HEK293 (cell line): ENCODE data around the gene CCDC30.

Experiments used
- CTCF ChIA-PET: fragments of 350-600 bp; formaldehyde crosslinking; extraction: SDS; loops from one replicate; lab custom pipeline; 2021; ENCODE audit warnings: antibody characterized with exemption; lab: Yijun Ruan, JAX
- POLR2A ChIA-PET: fragments of 300-600 bp; formaldehyde crosslinking; extraction: SDS; loops from one replicate; lab custom pipeline; 2020; ENCODE audit warnings: antibody characterized with exemption, inconsistent platforms; lab: Yijun Ruan, JAX
- H3K27ac ChIP-seq: fragments of 200-500 bp; sonication (Bioruptor generic); 2 replicates; pipeline ENCODE4 v1.5.1; 2014; ENCODE audit warnings: low read depth, low read length, control low read depth, inconsistent platforms; ENCODE audit errors: extremely low read depth
- H3K36me3 ChIP-seq, 2 experiments: fragments of 200-500 bp in 1 of 2; sonication (Bioruptor generic) in 1 of 2; 1 replicate in 1 of 2; 2 replicates in 1 of 2; pipeline ENCODE4 v1.5.1; 2014 to 2017; ENCODE audit warnings: inconsistent platforms in 2 of 2, low read length in 2 of 2; ENCODE audit not compliant: control insufficient read depth in 2 of 2, insufficient read depth in 1 of 2
- H3K4me1 ChIP-seq: fragments of 200-500 bp; sonication (Bioruptor generic); 2 replicates; pipeline ENCODE4 v1.5.1; 2014; ENCODE audit warnings: mild to moderate bottlenecking, low read length, inconsistent platforms; ENCODE audit not compliant: control insufficient read depth, insufficient read depth
- H3K4me3 ChIP-seq: 2 replicates; pipeline ENCODE4 v1.5.1; 2011; ENCODE audit warnings: low read depth, mild to moderate bottlenecking, control low read depth, low read length, moderate library complexity
- H3K9me3 ChIP-seq: fragments of 200-500 bp; sonication (Bioruptor generic); 2 replicates; pipeline ENCODE4 v1.5.1; 2014; ENCODE audit warnings: low read depth, low read length, inconsistent platforms; ENCODE audit not compliant: control insufficient read depth, insufficient read depth
- AEBP2 ChIP-seq: fragments of 450-650 bp; formaldehyde crosslinking; IDR thresholded peaks from 2 replicates; pipeline ENCODE4 v1.5.1; 2016; ENCODE audit warnings: missing biosample characterization, missing genetic modification characterization, borderline replicate concordance
- KLF9 ChIP-seq: fragments of 450-650 bp; formaldehyde crosslinking; IDR thresholded peaks from 2 replicates; pipeline ENCODE4 v1.5.1; 2016; ENCODE audit warnings: missing biosample characterization, missing genetic modification characterization, low read depth
- PRDM1 ChIP-seq: fragments of 450-650 bp; formaldehyde crosslinking; IDR thresholded peaks from 2 replicates; pipeline ENCODE4; 2016; ENCODE audit warnings: missing biosample characterization, missing genetic modification characterization
- SCRT2 ChIP-seq: fragments of 450-650 bp; formaldehyde crosslinking; IDR thresholded peaks from 2 replicates; pipeline ENCODE4 v1.5.1; 2016; ENCODE audit warnings: missing biosample characterization, missing genetic modification characterization
- ZBTB21 ChIP-seq: fragments of 450-650 bp; formaldehyde crosslinking; IDR thresholded peaks from 2 replicates; pipeline ENCODE4 v1.5.1; 2017; ENCODE audit warnings: missing biosample characterization, missing genetic modification characterization
- ZNF2 ChIP-seq: fragments of 450-650 bp; formaldehyde crosslinking; IDR thresholded peaks from 2 replicates; pipeline ENCODE4 v1.5.1; 2016; ENCODE audit warnings: missing biosample characterization, missing genetic modification characterization
- ZNF239 ChIP-seq: fragments of 450-650 bp; formaldehyde crosslinking; IDR thresholded peaks from 2 replicates; pipeline ENCODE4 v1.5.1; 2016; ENCODE audit warnings: missing biosample characterization, missing genetic modification characterization
- ZNF274 ChIP-seq, 2 experiments: fragments of 200-500 bp in 1 of 2; fragments of 450-650 bp in 1 of 2; sonication (Bioruptor generic) in 1 of 2; formaldehyde crosslinking in 1 of 2; IDR thresholded peaks; 2 replicates each; pipeline versions ENCODE4 v1.5.1 to v1.6.1; 2014 to 2016; ENCODE audit warnings: borderline replicate concordance in 1 of 2, inconsistent platforms in 1 of 2, low read length in 1 of 2, missing biosample characterization in 1 of 2, missing genetic modification characterization in 1 of 2
- ZNF416 ChIP-seq: fragments of 450-650 bp; formaldehyde crosslinking; IDR thresholded peaks from 2 replicates; pipeline ENCODE4 v1.5.1; 2016; ENCODE audit warnings: missing biosample characterization, missing genetic modification characterization
- ZNF426 ChIP-seq: fragments of 450-650 bp; formaldehyde crosslinking; IDR thresholded peaks from 2 replicates; pipeline ENCODE4 v1.5.1; 2017; ENCODE audit warnings: missing biosample characterization, missing genetic modification characterization, mild to moderate bottlenecking, inconsistent platforms, moderate library complexity
- ZNF449 ChIP-seq: fragments of 450-650 bp; formaldehyde crosslinking; IDR thresholded peaks from 2 replicates; pipeline ENCODE4 v1.5.1; 2017; ENCODE audit warnings: missing biosample characterization, mild to moderate bottlenecking, missing genetic modification characterization, moderate library complexity
- ZNF473 ChIP-seq: fragments of 450-650 bp; formaldehyde crosslinking; IDR thresholded peaks from 2 replicates; pipeline ENCODE4 v1.5.1; 2017; ENCODE audit warnings: missing biosample characterization, missing genetic modification characterization
- ZNF488 ChIP-seq: fragments of 450-650 bp; formaldehyde crosslinking; IDR thresholded peaks from 2 replicates; pipeline ENCODE4 v1.5.1; 2016; ENCODE audit warnings: missing biosample characterization, missing genetic modification characterization
- ZNF621 ChIP-seq: fragments of 450-650 bp; formaldehyde crosslinking; IDR thresholded peaks from 2 replicates; pipeline ENCODE4 v1.5.1; 2017; ENCODE audit warnings: missing biosample characterization, missing genetic modification characterization
- ZNF658 ChIP-seq: fragments of 450-650 bp; formaldehyde crosslinking; IDR thresholded peaks from 2 replicates; pipeline ENCODE4; 2016; ENCODE audit warnings: missing biosample characterization, missing genetic modification characterization
- ZNF664 ChIP-seq: fragments of 450-650 bp; formaldehyde crosslinking; IDR thresholded peaks from 2 replicates; pipeline ENCODE4 v1.5.1; 2016; ENCODE audit warnings: missing biosample characterization, missing genetic modification characterization
- ZNF707 ChIP-seq: fragments of 450-650 bp; formaldehyde crosslinking; IDR thresholded peaks from 2 replicates; pipeline ENCODE4 v1.5.1; 2016; ENCODE audit warnings: missing biosample characterization, missing genetic modification characterization
- ZNF776 ChIP-seq: fragments of 450-650 bp; formaldehyde crosslinking; IDR thresholded peaks from 2 replicates; pipeline ENCODE4 v1.5.0; 2017; ENCODE audit warnings: missing biosample characterization, missing genetic modification characterization, borderline replicate concordance
- ZNF843 ChIP-seq: fragments of 450-650 bp; formaldehyde crosslinking; IDR thresholded peaks from 2 replicates; pipeline ENCODE4 v1.5.1; 2016; ENCODE audit warnings: missing biosample characterization, missing genetic modification characterization
- ZSCAN4 ChIP-seq: fragments of 450-650 bp; formaldehyde crosslinking; IDR thresholded peaks from 2 replicates; pipeline ENCODE4 v1.5.1; 2017; ENCODE audit warnings: missing biosample characterization, missing genetic modification characterization
- TF ChIP-seq, protein P1 (sequence below): fragments of 450-650 bp; formaldehyde crosslinking; IDR thresholded peaks from 2 replicates; pipeline ENCODE4 v1.5.1; 2016; ENCODE audit warnings: missing biosample characterization, missing genetic modification characterization
- TF ChIP-seq, protein P2 (sequence below): fragments of 450-650 bp; formaldehyde crosslinking; IDR thresholded peaks from 2 replicates; pipeline ENCODE4 v1.5.1; 2017; ENCODE audit warnings: missing biosample characterization, missing genetic modification characterization
- TF ChIP-seq, protein P3 (sequence below): sonication (generic); formaldehyde crosslinking; IDR thresholded peaks from 2 replicates; pipeline ENCODE4 v1.8.1; 2022; ENCODE audit warnings: mild to moderate bottlenecking, moderate library complexity, missing genetic modification reagents
- TF ChIP-seq, protein P4 (sequence below): fragments of 450-650 bp; formaldehyde crosslinking; IDR thresholded peaks from 2 replicates; pipeline ENCODE4 v1.5.1; 2016; ENCODE audit warnings: missing biosample characterization, missing genetic modification characterization

CCDC30 gene

DNA sequence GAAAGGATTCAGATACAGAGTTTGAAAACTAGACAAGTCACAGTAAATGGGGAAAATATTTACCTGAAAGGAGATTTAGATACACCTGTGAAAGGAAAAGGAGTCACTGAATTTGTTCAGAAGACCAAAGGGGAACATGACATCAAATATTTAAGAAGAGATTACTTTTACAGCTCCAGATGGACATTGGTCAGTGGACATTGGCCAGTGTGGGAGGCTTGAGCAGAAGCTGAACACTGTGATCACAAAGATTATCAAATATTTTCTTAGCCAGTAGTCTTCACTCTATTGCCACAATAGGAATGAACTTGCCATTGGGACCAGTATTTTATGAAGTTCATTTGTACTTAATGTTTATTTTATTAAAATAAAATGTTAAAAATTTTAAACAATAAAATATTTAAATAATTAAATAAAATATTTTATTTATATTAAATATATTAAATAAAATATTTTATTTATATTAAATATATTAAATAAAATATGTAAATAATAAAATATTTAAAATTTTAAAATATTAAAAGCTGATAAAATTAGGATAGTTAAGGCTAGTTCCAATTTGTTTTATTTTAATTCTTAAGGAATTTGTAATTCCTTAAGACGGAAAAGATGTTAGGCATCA lies 94.3 kb downstream of the CCDC30 start (continued):
- TF ChIP-seq ZNF488 (tag by site-specific recombination) (no peak), ZNF239 (no peak), ZSCAN4 (tag by site-specific recombination) (no peak), ZNF274 (IDR thresholded peaks at IDR 0.05; ENCODE audit: low read length) (no peak), ZNF274 (tag by site-specific recombination; IDR thresholded peaks at IDR 0.05; ENCODE audit: borderline replicate concordance) (no peak), ZNF707 (tag by site-specific recombination) (no peak), ZNF776 (no peak), ZBTB21 (tag by site-specific recombination) (no peak), KLF9 (tag by site-specific recombination) (no peak), ZNF449 (tag by site-specific recombination) (no peak), ZNF664 (tag by site-specific recombination) (no peak), ZNF426 (tag by site-specific recombination) (no peak), ZNF658 (tag by site-specific recombination) (no peak)
- TF ChIP-seq, protein P1, sequence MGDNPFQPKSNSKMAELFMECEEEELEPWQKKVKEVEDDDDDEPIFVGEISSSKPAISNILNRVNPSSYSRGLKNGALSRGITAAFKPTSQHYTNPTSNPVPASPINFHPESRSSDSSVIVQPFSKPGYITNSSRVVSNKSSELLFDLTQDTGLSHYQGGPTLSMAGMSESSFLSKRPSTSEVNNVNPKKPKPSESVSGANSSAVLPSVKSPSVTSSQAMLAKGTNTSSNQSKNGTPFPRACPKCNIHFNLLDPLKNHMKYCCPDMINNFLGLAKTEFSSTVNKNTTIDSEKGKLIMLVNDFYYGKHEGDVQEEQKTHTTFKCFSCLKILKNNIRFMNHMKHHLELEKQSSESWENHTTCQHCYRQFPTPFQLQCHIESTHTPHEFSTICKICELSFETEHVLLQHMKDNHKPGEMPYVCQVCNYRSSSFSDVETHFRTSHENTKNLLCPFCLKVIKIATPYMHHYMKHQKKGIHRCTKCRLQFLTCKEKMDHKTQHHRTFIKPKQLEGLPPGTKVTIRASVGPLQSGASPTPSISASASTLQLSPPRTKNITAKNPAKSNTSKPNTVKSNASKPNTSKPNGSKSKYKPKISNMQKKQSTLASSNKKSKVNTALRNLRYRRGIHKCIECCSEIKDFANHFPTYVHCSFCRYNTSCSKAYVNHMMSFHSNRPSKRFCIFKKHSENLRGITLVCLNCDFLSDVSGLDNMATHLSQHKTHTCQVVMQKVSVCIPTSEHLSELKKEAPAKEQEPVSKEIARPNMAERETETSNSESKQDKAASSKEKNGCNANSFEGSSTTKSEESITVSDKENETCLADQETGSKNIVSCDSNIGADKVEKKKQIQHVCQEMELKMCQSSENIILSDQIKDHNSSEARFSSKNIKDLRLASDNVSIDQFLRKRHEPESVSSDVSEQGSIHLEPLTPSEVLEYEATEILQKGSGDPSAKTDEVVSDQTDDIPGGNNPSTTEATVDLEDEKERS (tag by site-specific recombination) = no peak

- no peaks in the 10 kb centered on the region for H3K4me1 ChIP-seq
- no peaks in the 10 kb centered on the region for H3K9me3 ChIP-seq
- no peaks in the 10 kb centered on the region for H3K36me3 ChIP-seq
- POLR2A ChIA-PET = no interaction called here
- H3K27ac ChIP-seq = no peak overlapping the region
- CTCF ChIA-PET = interaction anchor here (2.0 kb wide), 1 partner anchor 11 kb away, joined by 7 read pairs; no protein-coding TSS in a partner anchor
- no peak overlapping the region for H3K4me3 ChIP-seq
- TF ChIP-seq PRDM1 (tag by site-specific recombination) = no peak
- no peak for TF ChIP-seq SCRT2 (tag by site-specific recombination)
- no peak for TF ChIP-seq ZNF473 (tag by site-specific recombination)
- TF ChIP-seq ZNF426 (tag by site-specific recombination) = no peak
- TF ChIP-seq AEBP2 (tag by site-specific recombination) = no peak
- TF ChIP-seq, protein P2, sequence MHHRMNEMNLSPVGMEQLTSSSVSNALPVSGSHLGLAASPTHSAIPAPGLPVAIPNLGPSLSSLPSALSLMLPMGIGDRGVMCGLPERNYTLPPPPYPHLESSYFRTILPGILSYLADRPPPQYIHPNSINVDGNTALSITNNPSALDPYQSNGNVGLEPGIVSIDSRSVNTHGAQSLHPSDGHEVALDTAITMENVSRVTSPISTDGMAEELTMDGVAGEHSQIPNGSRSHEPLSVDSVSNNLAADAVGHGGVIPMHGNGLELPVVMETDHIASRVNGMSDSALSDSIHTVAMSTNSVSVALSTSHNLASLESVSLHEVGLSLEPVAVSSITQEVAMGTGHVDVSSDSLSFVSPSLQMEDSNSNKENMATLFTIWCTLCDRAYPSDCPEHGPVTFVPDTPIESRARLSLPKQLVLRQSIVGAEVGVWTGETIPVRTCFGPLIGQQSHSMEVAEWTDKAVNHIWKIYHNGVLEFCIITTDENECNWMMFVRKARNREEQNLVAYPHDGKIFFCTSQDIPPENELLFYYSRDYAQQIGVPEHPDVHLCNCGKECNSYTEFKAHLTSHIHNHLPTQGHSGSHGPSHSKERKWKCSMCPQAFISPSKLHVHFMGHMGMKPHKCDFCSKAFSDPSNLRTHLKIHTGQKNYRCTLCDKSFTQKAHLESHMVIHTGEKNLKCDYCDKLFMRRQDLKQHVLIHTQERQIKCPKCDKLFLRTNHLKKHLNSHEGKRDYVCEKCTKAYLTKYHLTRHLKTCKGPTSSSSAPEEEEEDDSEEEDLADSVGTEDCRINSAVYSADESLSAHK = no peak
- TF ChIP-seq, protein P3, sequence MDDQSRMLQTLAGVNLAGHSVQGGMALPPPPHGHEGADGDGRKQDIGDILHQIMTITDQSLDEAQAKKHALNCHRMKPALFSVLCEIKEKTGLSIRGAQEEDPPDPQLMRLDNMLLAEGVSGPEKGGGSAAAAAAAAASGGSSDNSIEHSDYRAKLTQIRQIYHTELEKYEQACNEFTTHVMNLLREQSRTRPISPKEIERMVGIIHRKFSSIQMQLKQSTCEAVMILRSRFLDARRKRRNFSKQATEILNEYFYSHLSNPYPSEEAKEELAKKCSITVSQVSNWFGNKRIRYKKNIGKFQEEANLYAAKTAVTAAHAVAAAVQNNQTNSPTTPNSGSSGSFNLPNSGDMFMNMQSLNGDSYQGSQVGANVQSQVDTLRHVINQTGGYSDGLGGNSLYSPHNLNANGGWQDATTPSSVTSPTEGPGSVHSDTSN = no peak
- TF ChIP-seq ZNF621 (tag by site-specific recombination) = no peak
- TF ChIP-seq ZNF658 (tag by site-specific recombination) = no peak
- TF ChIP-seq, protein P4, sequence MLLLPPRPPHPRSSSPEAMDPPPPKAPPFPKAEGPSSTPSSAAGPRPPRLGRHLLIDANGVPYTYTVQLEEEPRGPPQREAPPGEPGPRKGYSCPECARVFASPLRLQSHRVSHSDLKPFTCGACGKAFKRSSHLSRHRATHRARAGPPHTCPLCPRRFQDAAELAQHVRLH (tag by site-specific recombination) = no peak
- TF ChIP-seq ZNF843 = no peak
- TF ChIP-seq ZNF2 = no peak
- no peak for TF ChIP-seq ZNF416 (tag by site-specific recombination)
These were observed 104.0 kb downstream of the CCDC30 start for GRCh38 chr1:42567038-42567437.
